Measurements from ENCODE around the gene RANBP1. TPM values are rescaled to one million over a fixed set of nuclear protein-coding genes. Genes with fewer than 3 reads are reported as not detected.

Gene RANBP1
- total and polyA plus RNA-seq, 2 of the 8 experiments (the other 6 are each of a cell fraction or from before 2014, with no cell fraction given) = 343 to 484 TPM

DNA sequence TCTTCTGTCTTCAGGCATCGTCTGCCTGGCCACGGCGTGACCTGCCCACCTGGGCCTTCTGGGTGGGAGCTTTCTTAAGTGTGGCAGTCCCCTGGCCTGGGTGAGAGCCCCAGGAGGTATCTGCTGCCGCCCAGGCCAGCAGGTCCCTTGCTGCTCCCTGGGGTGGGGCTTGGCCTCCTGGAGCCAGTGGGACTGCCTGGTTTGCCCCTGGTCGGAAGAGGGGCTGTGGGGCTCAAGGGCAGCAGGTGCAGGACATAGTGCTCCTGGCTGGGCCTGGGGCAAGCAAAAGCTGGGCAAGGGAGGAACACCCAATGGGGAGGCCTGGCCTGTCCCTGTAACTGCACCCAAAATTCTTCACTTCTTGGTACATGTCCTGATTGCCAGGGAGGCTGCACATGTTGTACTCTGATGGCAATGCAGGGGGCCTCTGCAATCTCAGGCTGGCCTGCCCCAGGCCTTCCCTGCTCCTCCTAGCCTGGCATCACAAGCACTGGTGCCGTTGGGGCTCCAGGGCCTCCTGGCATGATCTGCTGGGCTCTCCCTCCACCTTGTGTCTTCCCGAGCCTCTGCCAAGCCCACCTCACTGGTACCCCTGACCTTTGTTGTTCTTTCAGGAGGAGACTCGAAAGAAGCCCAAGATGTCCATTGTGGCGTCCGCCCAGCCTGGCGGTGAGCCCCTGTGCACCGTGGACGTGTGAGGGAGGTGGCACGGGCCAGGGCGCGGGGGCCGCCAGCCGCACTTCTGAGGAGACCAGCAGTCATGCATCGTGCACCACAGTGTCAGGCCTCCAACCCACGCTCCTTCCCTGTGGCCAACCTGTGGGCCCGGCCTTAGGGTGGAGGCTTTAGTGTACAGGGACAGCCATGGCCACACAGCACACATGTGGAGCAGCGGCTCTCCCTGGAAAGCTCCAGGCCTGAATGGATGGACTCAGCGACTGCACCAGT lies 6.2 kb upstream of the RANBP1 start:
- POLR2A ChIA-PET (ENCODE audit: partially characterized antibody) = interaction anchor here (0.6 to 29.4 kb wide), 8 partner anchors 2 to 298 kb away, joined by 4 to 598 read pairs (median 25); partner anchors contain the start of genes RANBP1 and TRMT2A
- Histone ChIP-seq H4K8ac (ENCODE audit: extremely low read depth, insufficient read depth, low read length) (no peak overlapping the region), H3K79me1 (ENCODE audit: low read depth, low read length) (peaks cover 8% of the 10 kb centered on the region), H3K79me2 (ENCODE audit: control insufficient read depth in 1 of 2, insufficient read depth in 2 of 2, low read length in 2 of 2) (no peaks in the 10 kb centered on the region; a peak in 1 of 4 replicates), H2BK20ac (ENCODE audit: low read length) (no peak overlapping the region), H4K91ac (replicated peaks; ENCODE audit: insufficient read length, low read length) (no peak overlapping the region), H3K18ac (ENCODE audit: extremely low read depth, low read length) (no peak overlapping the region), H3K27ac (ENCODE audit: low read depth, low read length) (no peak overlapping the region), H3K4me2 (ENCODE audit: insufficient read depth in 1 of 2, low read depth in 2 of 2, low read length in 2 of 2) (no peak overlapping the region), H3K4me3 (ENCODE audit: extremely low read depth in 1 of 4, insufficient read depth in 2 of 4, low read depth in 3 of 4, low read length in 4 of 4) (no peak overlapping the region), H3K36me3 (ENCODE audit: control insufficient read depth in 2 of 4, insufficient read depth in 4 of 4, low read length in 3 of 4) (peaks cover 55 to 73% (median 63%) of the 10 kb centered on the region in 4 experiments), H3K4ac (replicated peaks; ENCODE audit: insufficient read length, low read depth, low read length) (no peak overlapping the region), H2BK12ac (ENCODE audit: low read depth, low read length) (no peak overlapping the region), H4K20me1 (replicated peaks in 1 of 2; ENCODE audit: control insufficient read depth in 1 of 2, insufficient read depth in 2 of 2, low read length in 2 of 2) (peaks cover 17 to 44% of the 10 kb centered on the region in 2 experiments), H2AK5ac (ENCODE audit: low read depth, low read length) (no peak overlapping the region), H2BK15ac (ENCODE audit: low read length) (no peak overlapping the region), H3K23me2 (ENCODE audit: low read depth, low read length) (no peaks in the 10 kb centered on the region), H3K4me1 (replicated peaks in 1 of 4; ENCODE audit: control insufficient read depth in 3 of 4, insufficient read depth in 4 of 4, low read length in 3 of 4) (no peaks in the 10 kb centered on the region), H2BK5ac (ENCODE audit: low read depth, low read length) (no peak overlapping the region), H2BK120ac (replicated peaks; ENCODE audit: low read depth, low read length) (no peak overlapping the region), H3K23ac (ENCODE audit: insufficient read length) (no peak overlapping the region), H3K9ac (replicated peaks in 1 of 4; ENCODE audit: extremely low read depth in 1 of 4, low read depth in 3 of 4, low read length in 3 of 4) (no peak overlapping the region), H4K5ac (ENCODE audit: insufficient read length, low read depth, low read length) (no peak overlapping the region), H3K14ac (ENCODE audit: insufficient read length) (no peak overlapping the region), H2AFZ (ENCODE audit: low read length) (no peak overlapping the region), H3K9me3 (ENCODE audit: insufficient read depth in 2 of 2, low read depth in 1 of 2, low read length in 1 of 2) (no peaks in the 10 kb centered on the region), H3K27me3 (replicated peaks in 1 of 4; ENCODE audit: control insufficient read depth in 3 of 4, extremely low read depth in 1 of 4, insufficient read depth in 3 of 4, low read length in 3 of 4) (no peaks in the 10 kb centered on the region), H3K56ac (replicated peaks; ENCODE audit: insufficient read length, low read depth, low read length) (no peak overlapping the region)
- WGBS, 2 experiments (ENCODE audit: extremely low coverage in 1 of 2, insufficient coverage in 1 of 2, insufficient read length in 1 of 2, insufficient replicate concordance in 2 of 2, low coverage in 1 of 2, low lambda C conversion rate in 2 of 2, missing lambda C conversion rate in 1 of 2) = 95% methylated on average over 17 of the region's 23 CpGs; no CpG with 5 or more reads in 1 of the 2 experiments
- CTCF ChIA-PET (ENCODE audit: partially characterized antibody) = interaction anchor here (0.8 to 3.2 kb wide), 7 partner anchors 9 to 147 kb away, joined by 4 to 23 read pairs (median 7); no protein-coding TSS in a partner anchor
- TF ChIP-seq CHD1 (IDR thresholded peaks at IDR 0.05; ENCODE audit: low read depth, low read length) (no peak), POLR2A (IDR thresholded peaks at IDR 0.05; ENCODE audit: control extremely low read depth in 1 of 2, low read depth in 2 of 2, low read length in 2 of 2) (peak; percentile 45 to 66; a peak in 2 of 3 replicates), PHF8 (conservative IDR thresholded peaks at IDR 0.05; ENCODE audit: low read depth, low read length) (no peak), POLR2AphosphoS5 (IDR thresholded peaks at IDR 0.05; ENCODE audit: low read depth, low read length) (peak; percentile 57)
- no peak for DNase-seq (ENCODE audit: low read depth in 1 of 2, low spot score in 2 of 2)
- FAIRE-seq = no peak

Measured in H1 (cell line).